GM19351 (cell line): ENCODE measurements around the gene PPP2R5B.

ENCODE experiments used
- ATAC-seq: cut with Tn5 transposase; IDR thresholded peaks from one replicate; pipeline ENCODE4 v1.9.1; 2021; ENCODE audit warnings: mild to moderate bottlenecking, moderate library complexity; ENCODE audit not compliant: unreplicated experiment

The PPP2R5B gene

GRCh38 chr11:64888729-64889511 is 35.6 kb upstream of the PPP2R5B start:
- no peak for ATAC-seq

- no peak for ATAC-seq
Measured at GRCh38 chr11:64890522-64890939, 34.0 kb upstream of the PPP2R5B start.

- no peak for ATAC-seq
Measured at GRCh38 chr11:64891215-64891848, 33.2 kb upstream of the PPP2R5B start.

GRCh38 chr11:64891880-64892279 is 32.6 kb upstream of the PPP2R5B start:
- no peak for ATAC-seq

- ATAC-seq, result no peak
Measured at GRCh38 chr11:64892411-64892831, 32.1 kb upstream of the PPP2R5B start.

GRCh38 chr11:64892838-64893193 is 31.7 kb upstream of the PPP2R5B start:
- ATAC-seq, result no peak

GRCh38 chr11:64893194-64894069 is 31.1 kb upstream of the PPP2R5B start:
- no peak for ATAC-seq

DNA sequence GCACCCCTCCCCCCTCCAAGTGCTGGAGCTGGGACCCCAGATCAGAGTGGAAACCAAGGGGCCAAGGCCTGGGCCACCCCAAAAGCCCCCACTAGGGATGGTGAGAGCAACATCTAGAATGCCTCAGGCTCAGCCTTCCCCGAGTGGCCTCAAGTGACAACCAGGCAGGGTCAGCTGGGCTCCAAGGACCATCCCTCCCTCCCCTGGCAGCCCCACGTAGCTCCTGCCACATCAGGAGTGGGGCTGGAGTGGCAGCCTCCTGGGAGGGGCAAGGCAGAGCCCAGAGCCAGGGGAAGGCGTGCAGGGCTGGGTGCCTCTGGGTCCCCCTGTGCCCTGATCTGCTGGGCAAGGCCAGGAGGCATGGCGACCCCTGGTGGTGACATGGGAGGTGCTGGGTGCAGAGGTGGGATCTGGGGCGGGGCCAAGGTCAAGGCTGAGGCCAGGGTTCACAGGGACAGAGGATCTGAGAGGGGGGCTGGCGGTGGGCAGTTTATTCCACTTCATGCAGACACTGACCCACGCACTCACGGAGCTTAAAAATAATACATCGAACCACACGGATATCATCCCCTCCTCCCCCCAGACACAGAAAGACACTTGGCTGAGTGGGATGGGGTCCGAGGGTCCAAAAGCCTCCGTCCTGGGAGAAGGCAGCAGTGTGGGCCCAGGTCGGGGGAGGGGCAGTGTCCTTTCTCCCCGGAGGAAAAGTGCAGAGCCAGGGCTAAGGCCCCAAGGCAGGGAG is 30.2 kb upstream of the PPP2R5B start:
- no peak for ATAC-seq

- ATAC-seq, result no peak
Measured at GRCh38 chr11:64894812-64895452, 29.6 kb upstream of the PPP2R5B start.

DNA sequence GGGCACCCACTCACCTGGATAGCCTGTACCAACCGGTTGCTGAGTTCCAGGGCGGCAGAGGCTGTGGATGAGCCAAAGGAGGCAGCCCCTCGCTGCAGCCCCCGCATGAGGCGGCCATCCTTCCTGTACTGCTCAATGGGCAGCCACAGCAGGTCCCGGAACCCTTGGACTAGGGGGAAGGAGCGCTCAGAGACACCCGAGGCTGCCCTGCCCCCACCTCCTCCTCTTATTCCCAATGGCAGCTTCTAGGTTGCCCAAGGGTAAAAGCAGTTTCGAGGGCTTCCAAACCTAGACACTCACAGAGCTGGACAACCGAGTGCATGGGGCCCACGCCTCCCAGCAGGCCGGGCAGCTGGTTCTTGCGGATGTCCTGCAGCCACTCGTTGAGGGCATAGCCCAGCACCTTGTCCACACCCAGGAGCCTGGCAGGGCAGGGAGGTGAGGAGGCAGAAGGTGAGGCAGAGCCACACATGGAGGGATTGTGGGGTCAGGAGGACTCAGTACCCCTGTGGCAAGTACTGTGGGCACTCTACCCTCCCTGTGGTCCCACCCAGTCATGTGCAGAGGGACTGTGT is 28.0 kb upstream of the PPP2R5B start:
- ATAC-seq, result no peak

DNA sequence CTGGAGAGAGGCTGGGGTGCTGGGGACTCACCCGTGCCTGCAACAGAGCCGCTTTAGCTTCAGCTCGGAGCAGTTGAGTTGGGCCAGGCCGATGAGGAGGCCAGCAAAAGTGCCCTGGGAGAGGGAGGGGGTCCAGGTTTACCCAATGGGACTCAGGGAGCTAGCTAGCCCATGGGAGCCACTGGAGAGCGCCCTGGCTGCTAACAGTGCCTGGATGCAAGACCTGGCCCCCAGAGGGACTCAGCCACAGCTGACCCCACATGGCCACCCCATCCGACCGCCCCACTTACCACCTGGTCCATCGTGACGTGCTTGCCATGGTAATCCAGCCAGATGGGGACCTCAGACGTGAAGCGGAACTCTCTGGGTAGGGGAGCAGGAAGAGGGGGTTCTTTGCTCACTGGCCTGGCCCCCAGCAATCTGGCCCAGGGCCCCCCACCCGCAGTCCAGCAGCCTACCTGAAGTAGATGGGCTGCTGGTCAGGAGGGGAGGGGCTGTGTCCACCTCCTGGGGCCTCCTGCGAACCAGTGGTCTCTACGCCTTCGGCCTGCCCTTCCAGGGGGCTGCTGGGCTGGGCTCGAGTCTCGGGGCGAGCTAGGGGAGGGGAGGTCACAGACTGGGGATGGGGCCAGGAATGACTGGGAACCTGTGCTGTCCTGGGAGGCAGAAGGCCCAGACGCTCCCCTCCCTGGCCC is 27.0 kb upstream of the PPP2R5B start:
- no peak for ATAC-seq

DNA sequence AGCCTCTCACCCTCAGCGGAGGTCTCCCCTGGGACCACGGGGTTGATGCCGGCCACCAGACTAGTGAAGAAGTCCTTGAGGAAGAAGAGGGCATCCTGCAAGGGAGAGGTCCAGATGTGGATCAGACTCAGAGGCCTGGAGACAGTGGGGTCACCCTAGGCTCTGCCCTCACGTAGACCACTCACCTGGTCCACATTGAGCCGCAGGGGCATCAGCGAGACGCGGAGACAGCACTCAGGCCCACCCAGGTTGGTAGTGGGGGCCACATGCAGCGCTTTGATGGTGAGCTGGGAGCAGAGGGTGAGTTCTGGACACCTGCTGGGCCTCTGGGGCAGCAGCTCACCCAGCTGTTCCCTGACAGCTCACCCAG is 26.4 kb upstream of the PPP2R5B start:
- no peak for ATAC-seq

GRCh38 chr11:64898541-64898940 is 25.9 kb upstream of the PPP2R5B start:
- no peak for ATAC-seq

- ATAC-seq, result no peak
Measured at GRCh38 chr11:64900263-64900678, 24.2 kb upstream of the PPP2R5B start.

DNA sequence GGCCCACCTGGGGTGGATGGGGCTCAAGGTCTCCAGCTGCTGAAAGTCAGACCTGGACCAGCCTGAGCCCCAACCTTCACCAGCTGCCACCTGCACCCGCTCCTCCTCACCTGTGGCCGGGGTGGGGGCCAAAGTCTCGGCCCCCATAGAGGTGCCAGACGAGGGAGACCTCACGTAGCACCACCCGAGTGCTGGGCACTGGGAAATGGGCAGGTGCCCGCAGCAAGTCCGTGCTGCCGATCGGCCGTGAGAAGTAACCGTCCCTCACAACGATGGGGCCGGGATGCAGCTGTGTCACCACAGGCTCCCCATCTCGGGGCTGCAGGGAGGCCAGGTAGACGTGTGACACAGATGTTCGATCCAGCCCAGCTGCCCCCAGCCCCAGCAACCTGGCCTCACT is 23.7 kb upstream of the PPP2R5B start:
- ATAC-seq, result no peak

GRCh38 chr11:64902102-64902900 is 22.2 kb upstream of the PPP2R5B start:
- no peak for ATAC-seq

DNA sequence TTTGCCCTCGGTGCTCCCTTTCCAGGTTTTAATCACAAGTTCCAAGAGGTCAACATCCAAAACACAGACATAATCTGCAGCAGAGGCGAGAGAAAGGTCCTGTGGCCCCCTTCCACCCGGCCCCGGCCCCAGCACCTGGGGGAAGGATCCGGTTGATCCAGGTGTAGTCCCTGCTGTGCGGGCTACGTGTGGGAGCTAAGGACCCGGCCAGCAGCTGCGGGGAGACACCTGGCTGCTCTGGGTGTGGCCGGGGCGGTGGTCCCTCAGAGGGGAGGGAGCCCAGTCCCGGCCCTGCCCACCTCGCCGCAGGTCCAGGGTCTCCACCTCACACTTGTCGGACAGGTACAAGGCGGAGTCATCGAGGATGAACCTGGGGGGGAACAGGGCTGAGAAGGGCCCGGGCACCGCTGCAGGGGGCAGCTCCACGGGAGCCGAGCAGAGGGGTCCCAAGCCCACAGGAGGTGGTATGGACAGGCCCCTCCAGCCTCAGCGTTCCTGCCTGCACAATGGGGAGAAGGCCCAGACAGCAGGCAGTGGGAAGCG is 21.1 kb upstream of the PPP2R5B start:
- ATAC-seq, result no peak

- ATAC-seq, result no peak
Measured at GRCh38 chr11:64905516-64906313, 18.8 kb upstream of the PPP2R5B start.
